NCI-H2171 (cell line): ENCODE measurements around the gene RBBP7.
A peak's percentile ranks its signal among the peaks of the same experiment; 100 is the strongest.

Experiments used
- DNase-seq: peaks from one replicate; lab custom pipeline; 2025; lab: John Stamatoyannopoulos, UW

RBBP7 gene

DNA sequence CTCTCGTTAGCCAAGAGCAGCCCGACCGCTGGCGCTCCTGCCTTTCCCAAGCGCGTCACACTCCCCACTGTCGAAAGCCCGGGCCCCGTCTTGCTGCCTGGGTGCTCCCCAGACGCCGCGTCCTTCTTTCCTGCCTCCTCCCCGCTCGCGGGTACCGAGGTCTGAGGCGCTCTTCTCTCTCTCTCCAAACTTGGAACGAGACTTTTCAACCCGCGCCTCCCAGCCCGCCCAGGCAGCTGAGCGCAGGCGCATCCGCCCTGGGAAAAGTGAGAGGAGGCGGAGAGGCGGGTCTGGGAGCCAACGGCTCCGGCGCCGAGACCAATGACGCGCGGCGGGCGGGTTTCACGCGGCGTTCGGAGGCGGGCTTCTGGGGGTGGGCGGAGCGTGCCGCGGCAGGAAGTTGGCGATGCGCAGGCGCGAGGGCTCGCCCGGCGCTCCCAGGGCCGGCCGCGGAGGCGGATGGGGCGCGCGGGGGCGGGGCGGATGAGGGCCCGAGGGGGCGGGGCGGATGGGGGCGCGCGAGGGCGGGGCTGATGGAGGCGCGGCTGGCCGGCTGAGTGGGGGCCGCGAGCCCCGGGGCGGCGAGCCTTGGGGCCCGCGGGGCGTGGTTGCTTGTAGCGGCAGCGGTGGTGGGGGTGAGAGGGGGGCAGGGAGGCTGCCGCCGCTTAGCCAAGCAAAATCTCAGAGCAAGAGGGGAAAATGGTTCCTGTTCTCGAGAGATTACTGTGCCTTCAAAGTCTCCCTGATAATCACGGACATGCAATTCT lies at the start of gene RBBP7:
RBBP7 (minus strand) TSS at position 268 of the 767 bp plus-strand sequence. CDS start 309 bp downstream, outside the sequence.
- peak; percentile 93 for DNase-seq

DNA sequence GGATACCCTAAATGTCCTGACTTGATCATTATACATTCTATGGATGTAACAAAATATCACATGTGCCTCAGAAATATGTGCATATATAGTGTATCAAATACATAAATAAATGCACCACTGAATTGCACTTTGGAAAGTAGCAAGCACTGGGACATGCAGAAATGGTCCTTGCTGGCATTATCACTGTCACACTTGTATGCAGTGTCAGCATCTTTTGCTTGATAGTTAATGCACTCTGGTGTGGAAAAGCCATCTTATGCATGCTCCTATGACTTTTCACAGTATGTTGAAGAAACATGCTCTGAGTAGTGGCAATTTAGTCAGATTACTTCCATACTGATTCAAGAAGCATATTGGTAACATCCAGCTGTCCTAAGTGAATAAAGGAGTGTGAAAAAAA lies 48.8 kb upstream of the RBBP7 start:
- DNase-seq: no peak

DNA sequence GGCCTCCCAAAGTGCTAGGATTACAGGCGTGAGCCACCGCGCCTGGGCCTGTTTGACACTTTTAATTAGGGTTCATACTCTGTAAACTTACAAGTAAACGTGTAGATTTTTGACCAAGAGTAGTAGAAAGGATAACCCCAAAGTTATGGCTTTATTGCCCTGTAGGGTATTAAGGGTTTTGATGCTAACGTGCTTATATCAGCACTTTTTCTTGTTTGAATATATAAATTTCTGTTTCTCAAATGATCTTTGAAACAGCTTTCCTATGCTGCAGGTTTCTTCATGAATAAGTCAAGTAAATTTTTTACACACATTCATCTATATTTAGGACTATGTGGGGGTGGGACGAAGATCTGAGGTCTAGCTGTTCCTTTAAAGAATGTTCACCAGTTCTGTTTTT lies 47.0 kb upstream of the RBBP7 start:
- no peak for DNase-seq

DNA sequence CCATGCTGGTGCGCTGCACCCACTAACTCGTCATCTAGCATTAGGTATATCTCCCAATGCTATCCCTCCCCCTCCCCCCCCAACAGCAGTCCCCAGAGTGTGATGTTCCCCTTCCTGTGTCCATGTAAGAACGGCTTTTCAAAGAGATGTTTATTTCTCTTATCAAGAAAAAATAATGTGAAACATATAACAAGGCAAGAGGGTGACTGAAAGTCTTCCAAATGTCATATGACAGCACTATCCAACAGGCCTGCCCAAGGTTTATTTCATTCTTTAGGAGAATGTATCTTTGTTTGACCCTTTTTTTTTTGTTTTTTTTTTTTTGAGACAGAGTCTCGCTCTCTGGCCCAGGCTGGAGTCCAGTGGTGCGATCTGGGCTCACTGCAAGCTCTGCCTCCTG lies 46.4 kb upstream of the RBBP7 start:
- no peak for DNase-seq

DNA sequence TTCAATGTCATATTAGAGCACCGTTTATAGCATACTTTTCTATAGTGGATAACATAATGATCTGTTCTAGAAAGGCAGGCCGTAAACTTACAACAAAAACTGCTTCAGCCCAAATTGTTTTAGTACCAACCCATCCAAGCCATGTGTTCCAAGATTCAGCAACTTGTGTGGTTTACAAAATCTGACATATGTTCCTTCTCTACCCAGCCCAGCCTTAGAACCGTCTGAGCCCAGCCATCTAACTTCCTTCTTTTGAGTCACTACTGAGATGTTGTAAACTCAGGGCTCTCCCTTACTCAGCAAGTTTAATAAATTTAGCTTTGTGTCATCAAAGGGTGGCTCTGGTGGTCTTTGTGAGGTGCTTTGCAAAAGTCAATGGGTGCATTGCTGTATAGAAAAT lies 43.9 kb upstream of the RBBP7 start:
- DNase-seq: no peak

DNA sequence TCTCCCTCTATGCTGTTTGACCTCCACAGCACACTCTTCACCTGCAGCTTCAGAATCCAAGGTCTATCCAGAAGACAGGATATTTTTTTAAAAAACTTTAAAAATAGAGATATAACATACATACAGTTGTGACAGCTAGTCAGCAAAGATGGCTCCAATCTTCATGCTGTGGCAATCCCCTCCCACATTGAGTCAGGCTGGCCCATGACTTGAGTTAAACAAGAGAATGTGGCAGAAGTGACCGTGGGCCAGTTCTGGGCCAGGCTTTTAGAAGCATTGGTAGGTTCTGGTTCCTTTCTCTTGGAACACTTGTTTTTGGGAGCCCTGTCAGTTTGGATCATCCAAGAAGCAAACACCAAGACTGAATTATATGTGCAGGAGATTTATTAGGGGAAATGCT lies 40.2 kb upstream of the RBBP7 start:
- DNase-seq: no peak

DNA sequence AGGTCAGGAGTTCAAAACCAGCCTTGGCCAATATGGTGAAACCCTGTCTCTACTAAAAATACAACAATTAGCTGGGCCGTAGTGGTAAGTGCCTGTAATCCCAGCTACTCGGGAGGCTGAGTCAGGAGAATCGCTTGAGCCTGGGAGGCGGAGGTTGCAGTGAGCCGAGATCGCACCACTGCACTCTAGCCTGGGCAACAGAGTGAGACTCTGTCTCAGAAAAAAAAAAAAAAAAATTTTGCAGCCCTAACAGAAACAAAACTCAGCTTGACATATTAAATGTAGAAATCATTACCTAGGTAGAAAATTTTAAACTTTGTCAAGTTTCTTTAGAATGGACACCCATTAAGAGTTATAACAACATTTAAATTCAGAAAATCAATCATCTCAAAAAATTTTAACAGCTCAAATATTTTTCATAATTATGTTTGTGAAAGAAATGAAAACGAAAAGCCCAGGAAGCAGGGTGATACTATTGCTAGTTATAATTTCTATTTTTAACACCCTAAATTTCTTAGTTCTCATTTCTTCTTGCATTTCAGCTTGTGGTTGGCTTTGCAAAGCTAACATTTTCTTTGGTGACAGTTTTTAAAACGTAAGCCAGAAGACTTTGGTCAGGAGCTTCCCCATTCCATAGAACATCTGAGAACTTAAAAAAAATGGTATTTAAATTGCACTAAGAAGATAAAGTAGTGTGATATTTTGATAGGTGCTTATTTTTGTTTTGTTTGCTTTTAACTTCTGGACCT lies 33.3 kb upstream of the RBBP7 start:
- DNase-seq: no peak

DNA sequence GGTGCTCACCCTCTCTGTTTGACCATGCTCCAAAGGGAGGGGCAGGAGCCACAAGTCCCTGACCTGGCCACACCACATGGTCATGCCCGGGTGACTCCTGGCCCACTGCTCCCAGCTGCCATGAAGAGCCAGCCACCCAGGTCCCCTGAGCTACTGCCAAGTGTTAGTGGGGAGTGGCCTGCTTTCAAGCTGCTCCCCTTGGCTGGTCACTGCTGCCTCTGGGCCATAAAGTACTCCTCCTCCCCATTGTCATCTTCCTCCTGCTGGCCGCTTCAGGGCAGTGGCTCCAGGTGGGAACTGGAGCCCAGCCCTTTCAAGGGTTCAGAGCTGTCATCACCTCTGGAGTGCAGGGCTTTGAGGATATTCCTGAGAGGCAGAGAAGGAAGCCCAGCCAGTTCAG lies 27.3 kb upstream of the RBBP7 start:
- DNase-seq: no peak

DNA sequence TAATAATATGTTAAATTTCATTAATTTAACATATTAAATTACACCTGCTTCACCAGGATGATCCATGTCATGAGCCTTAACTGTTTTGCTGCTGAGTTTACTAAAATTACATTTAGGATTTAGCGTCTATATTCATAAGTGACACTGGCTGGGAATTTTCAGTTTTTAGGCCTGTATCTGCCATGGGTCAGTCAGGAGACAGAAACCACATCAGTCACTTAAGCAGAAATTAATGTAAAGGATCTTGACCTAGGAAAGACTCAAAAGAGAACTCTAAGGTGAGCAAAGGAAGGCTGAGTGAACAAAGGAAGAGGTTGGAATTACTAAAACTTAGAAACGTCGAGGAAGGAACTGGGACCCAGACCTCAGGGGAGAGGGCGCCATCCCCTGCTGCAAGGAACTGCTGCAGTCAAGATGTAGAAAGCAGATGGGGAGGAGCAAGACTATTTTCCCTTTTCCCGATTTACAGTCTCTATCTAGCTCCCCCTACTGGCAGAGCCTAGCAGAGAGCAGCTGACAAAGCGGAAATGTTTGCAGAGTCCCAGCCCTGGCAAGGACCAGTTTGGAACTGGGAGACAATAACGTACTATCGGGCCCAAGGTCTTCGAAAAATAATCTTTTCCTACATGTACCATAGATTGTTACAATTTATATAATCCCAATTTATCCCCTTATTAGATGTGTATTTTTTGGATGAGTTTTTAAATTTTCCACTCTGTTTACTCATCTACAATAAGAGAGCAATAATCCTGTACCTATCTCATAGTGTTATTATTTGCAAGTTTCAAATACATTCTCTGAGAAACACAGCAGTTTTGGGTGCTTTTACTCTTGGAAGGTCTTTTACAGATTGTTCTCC lies 22.6 kb upstream of the RBBP7 start:
- DNase-seq: peak; percentile 47

DNA sequence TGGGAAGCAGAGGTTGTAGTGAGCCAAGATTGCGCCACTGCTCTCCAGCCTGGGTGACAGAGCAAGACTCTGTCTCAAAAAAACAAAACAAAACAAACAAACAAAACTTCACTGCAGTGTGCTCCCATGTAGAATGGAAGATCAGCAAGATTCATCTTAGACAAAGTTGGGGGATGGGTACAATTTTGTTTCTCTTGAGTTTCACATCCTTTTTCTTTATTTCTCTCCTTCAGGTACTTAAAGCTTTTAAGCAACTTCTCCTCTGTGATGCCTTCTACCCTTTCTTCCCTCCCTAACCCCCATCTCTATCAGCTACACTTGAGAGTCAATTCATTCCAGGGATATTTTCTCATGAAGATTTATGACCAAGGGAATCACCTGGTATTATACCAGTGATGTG lies 15.5 kb upstream of the RBBP7 start:
- no peak for DNase-seq

DNA sequence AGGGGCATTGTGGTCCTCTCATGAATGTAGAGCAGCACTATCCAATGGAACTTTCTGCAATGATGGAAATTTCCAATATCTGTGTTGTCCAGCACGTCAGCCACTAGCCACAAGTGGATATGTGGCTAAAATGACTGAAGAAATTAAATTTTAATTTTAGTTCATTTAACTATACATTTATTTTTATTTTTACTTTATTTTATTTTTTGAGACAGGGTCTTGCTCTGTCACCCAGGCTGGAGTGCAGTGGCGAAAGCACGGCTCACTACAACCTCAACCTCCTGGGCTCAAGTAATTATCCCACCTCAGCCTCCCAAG lies 13.3 kb upstream of the RBBP7 start:
- DNase-seq: no peak

DNA sequence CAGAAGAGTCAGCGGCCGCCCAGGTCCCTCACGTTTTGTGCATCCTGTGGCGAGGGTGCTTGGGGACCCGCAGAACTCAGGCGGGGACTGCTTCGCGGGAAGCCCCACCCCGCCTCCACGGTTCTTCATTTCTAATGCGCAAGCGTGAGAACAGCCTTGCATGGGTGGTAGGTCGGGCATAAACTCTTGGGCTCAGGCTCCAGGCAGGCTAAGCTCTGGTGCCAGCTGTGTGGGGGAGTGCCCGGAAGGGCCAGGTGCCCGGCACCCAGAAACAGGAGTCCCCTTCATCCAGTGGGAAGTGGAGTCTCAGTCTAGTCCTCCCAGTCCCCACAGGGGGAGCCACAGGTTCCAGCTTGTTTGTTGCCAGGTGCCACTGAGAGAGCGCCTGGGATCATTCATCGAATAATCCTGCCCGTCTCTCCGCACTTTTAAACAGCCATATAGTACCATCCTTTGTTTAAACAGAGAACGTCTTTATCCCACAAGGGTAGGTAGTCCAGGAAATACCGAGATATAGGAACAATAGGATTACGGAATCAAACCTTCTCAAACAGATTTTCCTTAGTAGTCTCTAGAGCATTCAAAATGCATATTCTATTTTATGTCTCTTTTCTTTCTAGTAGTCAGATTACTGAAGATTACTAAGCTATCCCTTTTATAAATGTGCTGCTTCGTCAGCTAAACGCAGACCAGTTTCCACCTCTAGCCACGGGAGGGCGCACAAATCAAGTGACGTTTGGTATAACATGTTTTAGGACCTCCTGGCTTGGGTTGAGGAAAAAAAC lies 12.7 kb upstream of the RBBP7 start:
- peak; percentile 75 for DNase-seq

DNA sequence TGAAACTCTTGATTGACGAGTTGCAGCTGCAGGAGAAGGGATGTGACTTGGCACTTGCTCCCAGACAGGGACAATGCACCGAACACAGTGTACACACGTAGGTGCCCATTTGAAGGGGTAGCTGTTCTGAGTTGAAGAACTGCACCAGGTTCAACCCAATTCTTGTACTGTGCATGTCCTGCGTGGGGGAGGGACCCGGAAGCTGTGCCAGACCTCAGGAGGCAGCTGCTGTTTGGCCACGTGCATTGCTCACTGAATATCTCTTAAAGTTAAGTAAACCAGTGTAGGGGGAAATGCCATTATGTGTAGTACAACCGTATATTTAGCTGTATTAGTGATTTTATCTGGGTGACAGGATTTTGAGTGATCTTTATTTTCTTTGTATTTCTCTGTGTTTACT lies 12.0 kb upstream of the RBBP7 start:
- DNase-seq: no peak

DNA sequence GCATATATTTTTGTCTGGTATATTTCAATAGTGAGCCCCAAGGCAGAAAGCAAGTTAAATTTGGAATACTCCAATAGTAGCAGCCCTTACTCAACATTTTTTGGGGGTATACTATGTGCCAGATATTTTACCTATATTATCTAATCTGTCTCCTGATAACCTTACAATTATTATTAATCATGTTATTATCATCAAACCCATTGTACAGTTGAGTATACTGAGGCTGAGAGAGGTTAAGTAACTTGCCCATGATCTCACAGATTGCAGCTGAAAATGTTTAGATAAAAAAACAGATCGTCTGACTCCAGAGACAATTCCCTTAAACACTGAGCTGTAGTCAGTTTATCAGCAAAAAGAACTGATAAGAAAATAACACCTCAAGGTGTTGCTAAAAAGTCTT lies 6.5 kb upstream of the RBBP7 start:
- DNase-seq: no peak

DNA sequence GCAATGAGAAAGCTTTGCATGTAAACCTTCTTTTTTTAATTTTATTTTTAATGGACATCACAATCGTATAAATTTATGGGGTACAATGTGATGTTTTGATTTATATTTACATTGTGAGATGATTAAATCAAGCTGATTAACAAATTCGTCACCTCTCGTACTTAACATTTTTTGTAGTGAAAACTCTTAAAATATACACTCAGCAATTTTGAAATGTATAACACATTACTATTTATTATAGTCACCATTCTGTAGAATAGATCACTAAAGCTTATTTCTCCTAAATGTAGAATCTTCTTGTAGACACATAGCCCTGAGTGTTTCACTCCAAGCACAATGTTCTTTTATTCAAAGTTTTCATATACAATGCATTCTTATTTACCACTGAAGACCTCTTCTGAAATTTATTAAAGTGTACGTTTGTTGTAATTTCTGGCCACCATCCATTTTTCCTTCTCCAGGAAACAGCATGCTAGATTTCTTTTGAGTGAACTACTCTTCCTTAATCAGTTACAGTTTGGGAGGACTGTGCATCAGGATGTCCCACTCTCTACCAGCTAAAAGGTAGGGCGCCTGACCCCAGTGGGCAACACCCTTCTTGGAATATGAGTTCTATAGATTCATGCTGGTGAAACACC lies 4.4 kb upstream of the RBBP7 start:
- no peak for DNase-seq

DNA sequence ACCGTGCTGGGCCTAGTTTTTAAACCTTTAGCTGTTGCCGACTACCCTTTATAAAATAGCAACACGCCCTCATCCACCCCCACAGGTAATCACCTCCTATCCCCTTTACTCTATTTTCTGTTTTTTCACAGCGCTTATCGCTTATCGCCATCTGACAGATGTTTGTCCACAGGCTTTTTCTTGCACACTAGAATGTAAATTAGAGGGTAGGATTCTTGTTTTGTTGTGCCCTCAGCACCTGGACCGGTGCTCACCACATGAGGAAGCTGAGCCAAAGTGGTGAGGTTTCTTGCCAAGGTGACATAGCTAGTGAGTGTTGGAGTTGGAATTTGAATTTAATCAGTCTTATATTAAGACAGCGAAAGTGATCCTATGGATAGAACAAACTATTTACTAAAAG lies 2.9 kb upstream of the RBBP7 start:
- DNase-seq: no peak

DNA sequence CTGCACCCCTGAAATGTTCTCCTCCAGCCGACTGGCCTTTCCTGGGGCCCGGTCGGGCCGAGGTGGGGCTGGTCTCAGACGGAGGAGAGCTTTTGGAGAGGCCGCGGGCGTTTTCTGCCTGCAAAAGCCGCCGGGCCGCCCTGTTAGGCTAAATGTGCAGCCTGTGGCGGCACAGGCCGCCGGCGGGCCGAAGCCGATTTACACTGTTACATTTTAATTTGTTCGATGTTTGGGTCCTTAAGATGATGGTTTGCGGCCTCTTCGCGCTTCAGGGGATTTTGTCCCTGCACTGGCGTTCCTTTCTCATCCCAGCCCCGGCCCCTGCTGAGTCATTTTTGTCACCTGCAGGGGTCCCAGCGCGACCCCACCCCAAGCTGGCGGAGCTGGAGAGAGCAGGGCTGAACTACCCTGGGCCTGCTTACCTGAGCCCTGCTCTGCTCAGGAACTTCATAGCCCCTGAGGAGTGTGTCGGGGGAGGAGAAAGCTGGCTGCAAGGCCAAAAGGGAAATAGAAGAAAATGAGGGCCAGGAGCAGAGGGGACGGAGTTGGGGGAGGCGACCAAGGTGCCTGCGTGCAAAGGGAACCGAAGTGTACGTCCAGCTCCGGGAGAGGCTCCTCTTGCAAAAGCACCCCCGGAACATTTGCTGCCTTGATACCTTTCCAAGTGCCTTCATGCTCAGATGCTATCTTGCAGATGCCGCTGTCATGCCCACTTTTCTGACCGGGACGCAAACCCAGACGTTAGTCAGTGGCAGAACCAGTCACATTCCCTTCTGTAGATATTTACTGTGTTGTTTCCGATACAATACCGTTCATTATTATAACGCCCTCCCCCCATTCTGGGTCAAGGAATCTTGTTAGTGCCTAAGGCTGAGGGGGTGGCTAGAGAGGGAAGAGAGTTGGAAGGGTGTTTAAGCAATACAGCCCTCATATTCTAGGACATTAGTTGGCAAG lies 977 bp upstream of the RBBP7 start:
- DNase-seq: no peak

DNA sequence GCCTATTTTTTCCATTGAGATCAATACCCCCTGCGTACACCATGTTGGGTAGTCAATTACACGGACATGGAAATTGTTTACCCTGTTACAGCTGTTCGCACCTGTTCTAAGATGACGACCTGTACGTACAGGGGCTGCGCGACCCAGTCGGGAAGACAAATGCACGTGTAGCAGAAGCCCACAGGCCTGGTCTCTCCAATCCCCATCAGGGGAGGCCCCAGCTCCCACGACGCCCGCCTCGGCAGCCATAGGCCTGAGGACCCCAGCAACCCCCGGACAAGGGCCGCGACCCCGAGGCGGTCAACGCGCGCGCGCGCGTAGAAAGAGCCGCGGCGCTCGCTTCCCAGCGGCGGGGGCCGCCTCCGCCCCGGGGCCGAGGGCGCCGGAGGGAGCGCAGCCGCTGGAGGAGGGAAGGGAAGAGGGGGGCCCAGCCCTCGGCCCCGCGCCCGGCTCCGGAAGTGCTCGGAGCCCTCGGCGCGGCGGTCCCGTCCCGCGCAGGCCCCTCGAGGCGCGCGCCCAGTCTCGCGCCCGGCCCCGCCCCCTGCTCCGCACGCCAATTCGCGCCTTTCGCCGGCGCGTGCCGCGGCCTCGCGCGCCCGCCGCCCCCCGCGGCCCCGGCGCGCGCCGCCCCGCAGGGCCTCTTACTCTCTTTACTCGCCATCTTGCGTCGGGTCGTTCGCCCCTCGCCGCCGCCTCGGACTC lies 618 bp downstream of the RBBP7 start:
- peak; percentile 21 for DNase-seq

DNA sequence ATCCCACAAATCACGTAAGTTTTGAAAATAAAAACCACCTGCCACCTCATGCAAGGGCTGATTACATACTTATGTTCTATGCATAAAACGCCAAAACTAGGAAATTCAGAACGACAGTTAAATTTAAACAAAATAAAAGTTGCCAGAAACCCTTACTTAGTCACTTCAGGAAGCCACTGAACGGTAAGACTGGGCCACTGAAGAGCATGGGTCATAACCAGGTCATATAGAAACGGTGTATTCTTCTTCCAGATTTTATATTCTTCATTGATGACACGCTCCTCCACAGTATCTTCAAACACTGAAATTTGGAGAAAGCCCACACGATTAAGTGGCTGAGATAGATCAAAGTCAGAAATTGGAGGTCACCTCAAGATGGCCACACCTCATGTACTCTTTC lies 1.2 kb downstream of the RBBP7 start:
- DNase-seq: no peak

DNA sequence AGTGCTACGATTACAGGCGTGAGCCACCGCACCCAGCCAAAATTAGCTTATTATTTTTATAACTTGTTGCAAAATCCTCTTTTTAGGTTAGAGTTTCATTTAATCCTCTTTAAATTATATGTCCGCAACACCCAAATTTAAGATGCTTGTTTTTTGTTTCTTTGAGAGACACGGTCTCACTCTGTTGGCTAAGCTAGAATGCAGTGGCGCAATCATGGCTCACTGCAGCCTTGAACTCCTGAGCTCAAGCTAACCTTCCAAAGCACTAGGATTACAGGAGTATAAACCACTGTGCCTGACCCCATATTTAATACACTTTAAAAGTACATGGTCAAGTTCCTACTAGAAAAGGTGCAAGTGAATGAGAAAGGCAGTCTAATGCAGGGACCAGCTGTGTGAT lies 2.2 kb downstream of the RBBP7 start:
- DNase-seq: no peak
